Stimulated activated naive CD8-positive, alpha-beta T cell treated with anti-CD3 and anti-CD28 coated beads, Interleukin-15, Interleukin-2, amounts not matched to agents 100 ng/mL and 50 ng/mL, for 24 hours (primary cell): ENCODE results near the gene KLK6.
"Not testable (repeated sequence)": the region's sequence is repeated elsewhere in the genome, so short reads cannot be mapped to it uniquely, and the experiment has no call there.

Source experiments
- H3K27ac Mint-ChIP-seq: one replicate; pipeline ENCODE4 v1.8.0; 2021; ENCODE audit warnings: mild to moderate bottlenecking, mixed read lengths
- H3K27me3 Mint-ChIP-seq: one replicate; pipeline ENCODE4 v1.8.0; 2021; ENCODE audit warnings: mixed read lengths
- H3K36me3 Mint-ChIP-seq: one replicate; pipeline ENCODE4 v1.8.0; 2021; ENCODE audit warnings: low read depth, mixed read lengths
- H3K4me1 Mint-ChIP-seq: one replicate; pipeline ENCODE4 v1.8.0; 2021; ENCODE audit warnings: low read depth, mixed read lengths
- H3K4me3 Mint-ChIP-seq: one replicate; pipeline ENCODE4 v1.8.0; 2021; ENCODE audit warnings: mild to moderate bottlenecking, mixed read lengths
- H3K9me3 Mint-ChIP-seq: one replicate; pipeline ENCODE4 v1.8.0; 2021; ENCODE audit warnings: mixed read lengths

The KLK6 gene

GRCh38 chr19:51002089-51002532 lies 32.7 kb upstream of the KLK6 start:
- H3K27me3 Mint-ChIP-seq: peaks cover 47% of the 10 kb centered on the region
- H3K36me3 Mint-ChIP-seq: no peaks in the 10 kb centered on the region
- no peak overlapping the region for H3K27ac Mint-ChIP-seq
- H3K4me1 Mint-ChIP-seq: no peaks in the 10 kb centered on the region
- no peaks in the 10 kb centered on the region for H3K9me3 Mint-ChIP-seq
- no peak overlapping the region for H3K4me3 Mint-ChIP-seq

- Mint-ChIP-seq H3K4me3 (no peak within 1 kb of the TSS), H3K9me3 (no peaks in the 10 kb centered on the region)
These were observed 32.1 kb upstream of the KLK6 start, which contains the start of gene KLK8 for GRCh38 chr19:51001515-51001914. KLK8 (minus strand) TSS chr19:51001604; CDS start chr19:51001167, 437 bp downstream.

GRCh38 chr19:51000981-51001380 lies 31.6 kb upstream of the KLK6 start:
- no peaks in the 10 kb centered on the region for H3K9me3 Mint-ChIP-seq
- no peaks in the 10 kb centered on the region for H3K36me3 Mint-ChIP-seq
- no peak overlapping the region for H3K27ac Mint-ChIP-seq
- no peaks in the 10 kb centered on the region for H3K4me1 Mint-ChIP-seq
- H3K27me3 Mint-ChIP-seq: peaks cover 46% of the 10 kb centered on the region
- H3K4me3 Mint-ChIP-seq: no peak overlapping the region

More at GRCh38 chr19:51001515-51001914, 32.1 kb upstream of the KLK6 start, which contains the start of gene KLK8:
- Mint-ChIP-seq H3K27ac (no peak within 1 kb of the TSS), H3K4me1 (no peaks in the 10 kb centered on the region), H3K36me3 (no peaks in the 10 kb centered on the region), H3K27me3 (peaks cover 50% of the 10 kb centered on the region)

- no peaks in the 10 kb centered on the region for H3K36me3 Mint-ChIP-seq
- no peaks in the 10 kb centered on the region for H3K9me3 Mint-ChIP-seq
- no peaks in the 10 kb centered on the region for H3K4me1 Mint-ChIP-seq
- no peak overlapping the region for H3K27ac Mint-ChIP-seq
- H3K27me3 Mint-ChIP-seq: peaks cover 46% of the 10 kb centered on the region
- no peak overlapping the region for H3K4me3 Mint-ChIP-seq
These were observed 31.0 kb upstream of the KLK6 start for GRCh38 chr19:51000426-51000825.

DNA sequence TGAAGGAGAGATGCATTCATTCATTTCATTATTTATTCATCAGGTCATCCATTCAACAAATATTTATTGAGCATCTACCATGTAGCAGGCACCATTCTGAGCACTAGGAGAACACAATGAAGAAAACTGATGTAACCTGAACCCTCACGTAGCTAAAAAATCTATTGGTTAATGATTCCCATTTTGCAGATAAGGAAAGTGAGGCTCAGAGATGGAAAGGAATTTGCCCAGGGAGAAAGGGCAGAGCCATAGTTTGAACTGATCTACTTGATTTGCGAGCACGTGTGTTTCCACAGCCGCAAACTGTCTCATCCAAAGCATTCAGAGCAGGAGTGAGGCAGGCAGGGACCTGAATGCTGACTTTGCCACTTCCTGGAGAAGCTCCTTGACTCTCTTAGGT lies 29.3 kb upstream of the KLK6 start:
- Mint-ChIP-seq H3K27ac (no peak overlapping the region), H3K27me3 (peaks cover 35% of the 10 kb centered on the region), H3K4me3 (no peak overlapping the region), H3K9me3 (peaks cover 3% of the 10 kb centered on the region), H3K36me3 (no peaks in the 10 kb centered on the region), H3K4me1 (no peaks in the 10 kb centered on the region)

DNA sequence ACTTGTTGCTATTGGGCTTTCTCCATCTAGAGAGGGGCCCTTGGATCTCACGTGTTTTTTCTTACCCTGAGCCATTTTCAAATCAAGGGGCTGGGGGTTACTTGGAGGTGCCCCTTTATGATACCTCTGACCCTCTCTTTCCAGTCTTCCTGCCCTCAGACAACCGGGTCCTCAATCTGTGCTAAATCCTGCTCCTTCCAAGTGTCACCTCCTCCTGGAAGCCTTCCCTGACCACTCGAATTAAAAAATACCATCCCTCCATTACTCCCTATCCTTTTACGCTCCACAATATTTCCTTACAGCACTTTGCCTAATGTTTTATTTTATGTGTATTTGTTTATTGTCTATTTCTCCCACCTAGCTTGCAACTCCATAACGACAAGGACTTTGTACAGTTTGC lies 28.7 kb upstream of the KLK6 start:
- peaks cover 34% of the 10 kb centered on the region for H3K27me3 Mint-ChIP-seq
- no peaks in the 10 kb centered on the region for H3K4me1 Mint-ChIP-seq
- H3K27ac Mint-ChIP-seq: no peak overlapping the region
- H3K36me3 Mint-ChIP-seq: no peaks in the 10 kb centered on the region
- H3K9me3 Mint-ChIP-seq: peaks cover 3% of the 10 kb centered on the region
- no peak overlapping the region for H3K4me3 Mint-ChIP-seq

DNA sequence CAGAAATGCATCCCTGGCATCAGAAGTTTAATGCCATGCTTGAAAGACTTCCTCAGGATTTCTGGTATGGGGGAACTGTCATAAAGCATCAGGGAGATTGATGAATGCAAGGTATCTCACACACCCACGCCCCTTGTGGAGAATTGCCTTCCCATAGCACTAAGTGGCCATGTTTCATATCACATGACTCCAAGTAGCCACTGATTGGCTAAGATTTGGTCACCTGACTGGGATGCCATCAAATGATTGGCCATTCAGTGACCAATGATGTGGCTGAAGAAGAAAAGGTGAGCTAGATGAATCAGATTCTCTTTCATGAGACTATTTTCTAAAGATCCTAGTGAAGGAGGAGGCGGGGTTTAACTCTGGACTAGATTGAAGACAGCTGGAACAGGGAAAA lies 24.7 kb upstream of the KLK6 start:
- peaks cover 38% of the 10 kb centered on the region for H3K27me3 Mint-ChIP-seq
- H3K27ac Mint-ChIP-seq: no peak overlapping the region

DNA sequence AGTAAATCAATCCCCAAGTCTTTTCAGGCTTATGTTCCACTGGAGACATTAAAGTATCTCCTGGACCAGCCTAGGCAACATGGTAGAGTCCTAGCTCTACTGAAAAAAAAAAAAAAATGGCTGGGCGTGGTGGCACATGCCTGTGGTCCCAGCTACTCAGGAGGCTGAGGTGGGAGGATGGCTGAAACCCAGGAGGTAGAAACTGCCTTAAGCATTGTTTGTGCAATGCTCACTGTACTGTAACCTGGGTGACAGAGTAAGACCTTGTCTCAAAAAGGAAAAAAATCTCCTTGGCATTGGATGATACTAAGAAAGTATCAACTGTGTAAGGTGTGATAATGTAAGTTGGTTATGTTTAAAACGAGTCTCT lies 23.3 kb upstream of the KLK6 start:
- Mint-ChIP-seq H3K27me3 (peaks cover 36% of the 10 kb centered on the region), H3K36me3 (no peaks in the 10 kb centered on the region), H3K4me3 (no peak overlapping the region), H3K4me1 (no peaks in the 10 kb centered on the region), H3K9me3 (peaks cover 3% of the 10 kb centered on the region), H3K27ac (no peak overlapping the region)

More for the DNA sequence above, 24.7 kb upstream of the KLK6 start:
- Mint-ChIP-seq H3K4me3 (no peak overlapping the region), H3K9me3 (peaks cover 3% of the 10 kb centered on the region), H3K4me1 (no peaks in the 10 kb centered on the region), H3K36me3 (no peaks in the 10 kb centered on the region)

GRCh38 chr19:50984416-50984815 lies 15.0 kb upstream of the KLK6 start:
- H3K27ac Mint-ChIP-seq, H3K9me3 Mint-ChIP-seq, H3K36me3 Mint-ChIP-seq, H3K4me1 Mint-ChIP-seq, H3K4me3 Mint-ChIP-seq: not testable (repeated sequence)
- H3K27me3 Mint-ChIP-seq: peaks cover 36% of the 10 kb centered on the region

DNA sequence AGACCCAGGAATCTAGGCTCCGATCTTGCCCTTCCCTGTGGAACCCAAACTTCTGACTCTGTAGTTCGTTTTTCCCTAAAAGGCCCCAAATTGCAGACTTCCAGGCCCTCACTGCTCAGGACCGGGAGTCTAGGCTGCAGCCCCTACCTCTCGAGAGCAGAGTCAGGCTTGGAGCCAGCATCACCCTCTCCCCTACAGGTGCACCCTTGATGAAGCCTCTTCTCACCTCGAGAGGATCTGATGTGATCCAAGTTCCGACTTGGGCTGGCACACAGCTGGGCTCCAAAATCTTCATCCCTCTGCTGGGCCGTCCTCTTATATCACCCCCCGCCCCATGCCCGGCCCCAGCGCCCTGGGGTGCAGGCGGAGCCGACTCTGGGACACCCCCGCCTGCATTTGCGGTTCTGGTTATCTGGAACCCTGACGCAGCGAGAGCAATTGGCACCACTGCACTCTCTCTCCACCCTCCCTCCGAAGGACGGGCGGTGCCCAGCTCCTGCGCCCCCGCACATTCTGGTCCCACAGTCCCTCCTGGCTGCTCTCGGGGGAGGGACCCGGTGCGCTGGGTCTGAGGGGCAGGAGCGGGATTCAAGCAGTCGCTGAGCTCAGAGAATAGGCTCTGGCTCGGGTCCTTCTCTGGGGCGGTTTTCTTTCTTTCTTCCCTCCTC lies 14.4 kb upstream of the KLK6 start, which contains the start of gene KLK7:
TSS of gene KLK7 (minus strand) at position 293 of the 668 bp plus-strand sequence. CDS start 1,518 bp downstream, outside the sequence.
- no peak within 1 kb of the TSS for H3K27ac Mint-ChIP-seq
- H3K4me1 Mint-ChIP-seq: no peaks in the 10 kb centered on the region
- no peaks in the 10 kb centered on the region for H3K9me3 Mint-ChIP-seq
- H3K27me3 Mint-ChIP-seq: peaks cover 35% of the 10 kb centered on the region
- no peak within 1 kb of the TSS for H3K4me3 Mint-ChIP-seq
- H3K36me3 Mint-ChIP-seq: no peaks in the 10 kb centered on the region

DNA sequence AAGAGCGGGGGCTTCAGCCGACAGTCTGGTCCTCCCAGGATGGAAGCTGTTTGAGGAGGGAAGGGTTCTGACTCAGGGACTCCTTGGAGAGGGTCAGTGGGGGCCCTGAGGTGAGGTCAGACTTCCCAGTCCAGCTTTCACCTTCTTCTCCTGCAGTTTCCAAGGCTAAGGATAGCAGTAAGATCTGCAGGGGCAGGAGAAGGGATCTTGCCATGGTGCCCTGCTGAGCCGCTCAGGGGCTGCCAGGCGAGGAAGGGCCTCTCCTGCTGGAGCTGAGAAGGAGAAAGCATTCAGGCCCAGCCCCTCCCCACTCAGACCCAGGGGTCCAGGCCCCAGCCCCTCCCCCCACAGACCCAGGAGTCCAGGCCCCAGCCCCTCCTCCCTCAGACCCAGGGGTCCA lies 12.8 kb upstream of the KLK6 start:
- Mint-ChIP-seq H3K27ac (no peak overlapping the region), H3K4me1 (no peaks in the 10 kb centered on the region), H3K9me3 (no peaks in the 10 kb centered on the region), H3K4me3 (no peak overlapping the region), H3K36me3 (no peaks in the 10 kb centered on the region), H3K27me3 (peaks cover 29% of the 10 kb centered on the region)

DNA sequence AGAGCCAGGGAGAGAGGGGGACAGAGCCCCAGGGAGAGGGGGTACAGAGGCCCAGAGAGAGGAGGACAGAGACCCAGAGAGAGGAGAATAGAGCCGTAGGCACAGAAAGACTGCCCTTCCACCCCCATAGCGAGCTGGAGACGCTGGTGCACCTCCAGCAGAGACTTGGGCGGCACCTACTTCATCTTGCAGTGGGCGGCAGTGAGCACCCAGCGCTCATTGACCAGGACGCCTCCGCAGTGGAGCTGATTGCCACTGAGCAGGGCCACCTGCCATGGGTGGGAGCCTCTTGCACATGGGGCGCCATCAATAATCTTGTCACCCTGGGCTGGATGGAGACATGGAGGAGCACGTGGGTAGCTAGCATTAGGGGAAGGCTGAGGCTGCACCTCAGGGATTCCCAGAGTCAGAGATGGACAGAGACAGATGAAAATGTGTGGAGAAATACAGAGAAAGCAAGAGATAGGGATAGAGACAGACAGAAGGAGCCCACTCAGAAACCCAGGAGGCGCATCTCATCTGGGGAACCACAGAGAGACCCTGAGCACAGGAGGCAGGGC lies 12.3 kb upstream of the KLK6 start:
- no peaks in the 10 kb centered on the region for H3K4me1 Mint-ChIP-seq
- H3K36me3 Mint-ChIP-seq: no peaks in the 10 kb centered on the region
- H3K27me3 Mint-ChIP-seq: peaks cover 29% of the 10 kb centered on the region
- H3K4me3 Mint-ChIP-seq: no peak overlapping the region
- no peak overlapping the region for H3K27ac Mint-ChIP-seq
- no peaks in the 10 kb centered on the region for H3K9me3 Mint-ChIP-seq

DNA sequence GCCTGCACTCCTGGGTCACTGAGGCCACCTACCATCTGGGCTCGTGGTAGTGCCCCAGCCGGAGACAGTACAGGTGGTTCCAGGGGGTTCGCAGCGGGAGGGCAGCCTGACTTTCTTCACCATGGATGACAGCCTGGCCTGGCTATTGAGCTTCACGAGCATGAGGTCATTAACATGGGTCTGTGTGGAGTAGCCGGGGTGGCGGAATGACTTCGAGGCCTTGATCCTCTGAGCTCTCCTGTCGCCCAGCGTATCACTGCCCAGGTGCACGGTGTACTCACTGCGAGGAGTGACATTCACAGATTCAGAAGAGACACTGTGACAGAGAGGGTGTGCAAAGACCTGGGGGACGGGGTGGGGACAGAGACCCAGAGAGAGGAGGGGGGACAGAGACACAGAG lies 10.8 kb upstream of the KLK6 start:
- peaks cover 31% of the 10 kb centered on the region for H3K27me3 Mint-ChIP-seq
- H3K36me3 Mint-ChIP-seq: no peaks in the 10 kb centered on the region
- no peak overlapping the region for H3K27ac Mint-ChIP-seq
- H3K4me1 Mint-ChIP-seq: no peaks in the 10 kb centered on the region
- H3K9me3 Mint-ChIP-seq: no peaks in the 10 kb centered on the region
- H3K4me3 Mint-ChIP-seq: no peak overlapping the region

DNA sequence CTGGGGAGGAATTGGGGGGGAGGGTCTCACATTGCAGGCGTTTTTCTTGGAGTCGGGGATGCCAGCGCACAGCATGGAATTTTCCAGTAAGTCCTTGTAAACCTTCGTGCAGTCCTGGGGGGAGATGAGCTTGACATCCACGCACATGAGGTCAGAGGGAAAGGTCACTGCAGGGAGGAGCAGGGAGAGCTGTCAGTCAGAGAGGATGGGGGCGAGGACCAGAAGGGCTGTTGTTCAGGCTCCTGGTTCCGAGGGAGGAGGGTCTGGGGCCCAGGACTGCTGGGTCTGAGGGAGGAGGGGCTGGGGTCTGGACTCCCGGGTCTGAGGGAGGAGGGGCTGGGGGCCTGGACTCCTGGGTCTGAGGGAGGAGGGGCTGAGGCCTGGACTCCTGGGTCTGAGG lies 10.4 kb upstream of the KLK6 start:
- no peaks in the 10 kb centered on the region for H3K36me3 Mint-ChIP-seq
- H3K9me3 Mint-ChIP-seq: no peaks in the 10 kb centered on the region
- H3K27me3 Mint-ChIP-seq: peaks cover 26% of the 10 kb centered on the region
- H3K4me1 Mint-ChIP-seq: no peaks in the 10 kb centered on the region
- H3K27ac Mint-ChIP-seq: no peak overlapping the region
- no peak overlapping the region for H3K4me3 Mint-ChIP-seq

DNA sequence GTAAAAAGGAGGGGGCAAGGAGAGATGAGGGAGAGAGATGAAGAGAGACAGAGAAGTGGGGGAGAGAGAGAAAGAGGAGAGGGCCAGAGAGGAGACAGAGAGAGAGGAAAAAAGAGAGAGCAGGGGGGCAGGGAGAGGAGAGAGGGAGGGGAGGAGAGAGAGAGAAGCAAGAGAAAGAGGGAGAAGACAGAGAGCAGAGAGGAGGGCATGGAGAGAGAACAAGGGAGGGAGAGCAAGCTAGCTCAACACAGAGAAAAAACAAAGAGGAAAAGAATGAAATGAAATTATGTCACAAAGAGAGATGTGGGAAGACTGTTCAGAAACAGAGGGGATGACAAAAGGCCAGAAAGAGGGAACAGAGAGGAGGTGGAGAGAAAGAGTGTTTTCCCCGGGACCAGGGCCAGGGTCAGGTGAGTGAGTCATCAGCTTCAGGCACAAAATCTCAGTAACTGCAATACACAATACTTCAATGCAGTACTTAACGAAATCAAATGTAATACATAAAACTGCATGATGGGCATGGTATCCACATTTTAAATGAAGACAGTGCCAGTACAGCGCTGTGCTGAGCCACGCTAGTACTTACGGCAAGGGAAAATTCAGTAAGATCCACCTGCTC lies 9.5 kb upstream of the KLK6 start:
- Mint-ChIP-seq H3K9me3 (no peaks in the 10 kb centered on the region), H3K4me3 (no peak overlapping the region), H3K27ac (no peak overlapping the region), H3K36me3 (no peaks in the 10 kb centered on the region), H3K4me1 (no peaks in the 10 kb centered on the region), H3K27me3 (peaks cover 31% of the 10 kb centered on the region)
